Stimulated activated CD4-positive, alpha-beta T cell treated with anti-CD3 and anti-CD28 coated beads, Interleukin-1b, Interleukin-23, amount 100 ng/mL, for 4 hours (primary cell): ENCODE measurements around the gene NRIP1.

Experiments
- DNase-seq, 2 donors: peaks; one replicate each; pipeline ENCODE4 v3.0.0-alpha.2; 2020; ENCODE audit warnings: low read depth in 2 of 2

NRIP1 gene, protein sequence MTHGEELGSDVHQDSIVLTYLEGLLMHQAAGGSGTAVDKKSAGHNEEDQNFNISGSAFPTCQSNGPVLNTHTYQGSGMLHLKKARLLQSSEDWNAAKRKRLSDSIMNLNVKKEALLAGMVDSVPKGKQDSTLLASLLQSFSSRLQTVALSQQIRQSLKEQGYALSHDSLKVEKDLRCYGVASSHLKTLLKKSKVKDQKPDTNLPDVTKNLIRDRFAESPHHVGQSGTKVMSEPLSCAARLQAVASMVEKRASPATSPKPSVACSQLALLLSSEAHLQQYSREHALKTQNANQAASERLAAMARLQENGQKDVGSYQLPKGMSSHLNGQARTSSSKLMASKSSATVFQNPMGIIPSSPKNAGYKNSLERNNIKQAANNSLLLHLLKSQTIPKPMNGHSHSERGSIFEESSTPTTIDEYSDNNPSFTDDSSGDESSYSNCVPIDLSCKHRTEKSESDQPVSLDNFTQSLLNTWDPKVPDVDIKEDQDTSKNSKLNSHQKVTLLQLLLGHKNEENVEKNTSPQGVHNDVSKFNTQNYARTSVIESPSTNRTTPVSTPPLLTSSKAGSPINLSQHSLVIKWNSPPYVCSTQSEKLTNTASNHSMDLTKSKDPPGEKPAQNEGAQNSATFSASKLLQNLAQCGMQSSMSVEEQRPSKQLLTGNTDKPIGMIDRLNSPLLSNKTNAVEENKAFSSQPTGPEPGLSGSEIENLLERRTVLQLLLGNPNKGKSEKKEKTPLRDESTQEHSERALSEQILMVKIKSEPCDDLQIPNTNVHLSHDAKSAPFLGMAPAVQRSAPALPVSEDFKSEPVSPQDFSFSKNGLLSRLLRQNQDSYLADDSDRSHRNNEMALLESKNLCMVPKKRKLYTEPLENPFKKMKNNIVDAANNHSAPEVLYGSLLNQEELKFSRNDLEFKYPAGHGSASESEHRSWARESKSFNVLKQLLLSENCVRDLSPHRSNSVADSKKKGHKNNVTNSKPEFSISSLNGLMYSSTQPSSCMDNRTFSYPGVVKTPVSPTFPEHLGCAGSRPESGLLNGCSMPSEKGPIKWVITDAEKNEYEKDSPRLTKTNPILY (N-terminal part only)

DNA sequence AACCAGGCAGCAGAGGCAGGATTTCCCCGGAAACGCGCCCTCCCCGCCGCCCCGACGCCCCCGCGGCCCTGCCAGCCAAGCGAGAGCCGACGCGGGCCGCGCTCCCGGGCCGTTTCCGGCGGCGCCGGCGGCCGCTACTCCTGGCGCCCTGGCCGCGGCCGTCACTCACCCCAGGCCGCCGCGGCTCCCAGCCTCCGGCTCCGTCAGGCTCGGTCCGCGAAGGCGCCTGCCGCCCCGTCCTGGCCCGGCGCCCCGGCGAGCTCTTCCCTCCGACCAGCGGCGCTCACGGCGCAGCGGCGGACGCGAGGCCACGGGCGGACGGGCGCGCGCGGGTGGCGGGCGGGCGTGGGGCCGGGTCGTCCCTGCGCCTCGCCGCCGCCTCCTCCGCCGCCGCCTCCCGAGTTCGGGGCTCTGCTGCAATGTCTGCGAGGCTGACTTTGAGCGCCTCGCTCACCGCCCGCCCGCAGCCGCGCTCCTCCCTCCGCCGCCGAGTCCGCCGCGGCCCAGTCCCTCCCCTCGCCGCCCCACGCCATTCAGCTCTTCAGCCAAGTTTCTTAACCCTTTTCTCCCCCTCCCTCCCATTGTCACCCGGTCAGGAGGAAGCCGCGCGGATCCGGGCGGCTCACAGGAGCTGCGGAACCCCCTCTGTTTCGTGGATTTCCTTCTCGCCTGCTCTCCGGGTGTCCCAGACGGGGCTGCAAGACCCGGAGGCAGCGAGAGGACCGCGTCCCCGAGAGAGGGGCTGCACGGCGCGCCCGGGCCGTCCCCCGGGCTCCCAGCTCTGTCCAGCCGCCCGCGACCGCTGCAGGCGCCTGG is at the start of gene NRIP1:
Gene NRIP1, minus strand, starts transcription at position 425 of the 816 bp plus-strand sequence. CDS start 96,808 bp downstream, outside the sequence.
- peak; percentile 69 to 72 for DNase-seq

DNA sequence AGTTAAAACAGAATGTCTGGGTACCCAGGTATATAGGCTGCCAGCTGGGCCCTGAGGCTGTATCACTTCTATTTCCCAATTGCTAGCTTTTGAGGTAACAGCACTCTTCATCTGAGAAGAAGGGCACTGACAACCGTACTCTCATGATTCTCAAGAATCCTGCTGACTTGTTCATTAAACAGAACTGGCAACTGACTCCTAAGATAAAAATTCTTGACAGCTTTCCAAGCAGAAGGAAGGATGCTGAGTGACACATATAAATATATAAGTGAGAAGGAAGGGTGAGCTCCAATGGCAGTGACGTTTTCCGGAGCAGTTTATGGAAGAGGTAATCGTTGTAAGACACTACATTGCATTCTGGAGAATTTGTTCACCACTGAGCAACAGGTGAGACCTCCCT is 48.1 kb upstream of the NRIP1 start:
- DNase-seq = no peak

DNA sequence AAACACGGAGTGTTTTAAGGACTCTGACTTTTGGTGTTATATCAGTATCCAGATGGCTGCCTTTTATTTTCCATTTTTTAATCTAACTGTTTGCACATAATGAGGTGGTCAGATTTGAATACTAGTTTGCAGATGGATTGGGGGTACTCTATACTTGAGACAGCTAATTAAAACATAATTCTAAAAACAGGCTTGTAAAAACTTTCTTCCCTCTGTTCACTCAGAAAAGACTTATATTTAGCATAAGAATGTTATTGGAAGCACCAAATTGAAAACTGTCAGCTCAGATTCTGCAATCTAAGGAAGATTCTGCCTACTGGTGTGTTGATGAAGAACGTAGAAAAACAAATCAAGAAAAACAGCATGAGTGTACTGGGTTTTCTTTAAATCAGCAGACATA is 44.0 kb upstream of the NRIP1 start:
- no peak for DNase-seq

DNA sequence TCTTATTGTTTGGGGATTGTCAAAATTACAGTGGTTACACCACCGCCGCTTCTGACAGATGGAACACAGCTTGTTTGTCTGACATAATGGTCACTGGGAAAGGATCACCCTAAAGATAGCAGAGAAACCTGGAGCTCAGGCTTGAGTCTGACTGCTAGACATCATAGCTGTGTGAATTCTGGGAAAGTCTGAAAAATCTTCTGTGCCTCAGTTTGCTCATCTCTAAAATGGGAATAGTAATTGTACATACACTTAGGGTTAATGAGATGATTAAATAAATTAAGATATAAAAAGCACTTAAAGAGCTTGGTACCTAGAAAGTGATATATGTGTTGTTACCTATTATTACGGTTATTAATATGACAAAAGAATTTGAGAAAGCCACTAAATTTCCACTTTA is 39.7 kb upstream of the NRIP1 start:
- DNase-seq = no peak

DNA sequence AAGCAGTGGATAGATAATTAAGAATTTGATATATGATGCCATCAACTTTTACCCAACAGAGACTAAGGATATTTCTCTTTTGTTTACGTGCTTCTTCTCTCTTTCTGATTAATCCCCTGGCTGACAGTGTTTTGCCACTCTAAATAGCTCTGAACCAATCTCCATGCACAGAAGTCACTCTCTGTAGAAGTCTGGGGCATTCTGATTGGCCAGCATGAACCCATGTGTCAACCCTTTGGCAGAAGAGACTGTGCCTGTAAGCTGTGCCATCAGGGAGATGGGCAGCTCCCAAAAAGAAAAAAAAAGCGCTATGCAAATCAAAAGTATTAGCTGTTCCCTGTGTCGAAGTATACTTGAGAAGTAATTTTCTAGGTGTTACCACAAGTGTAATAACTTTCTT is 34.1 kb upstream of the NRIP1 start:
- no peak for DNase-seq

DNA sequence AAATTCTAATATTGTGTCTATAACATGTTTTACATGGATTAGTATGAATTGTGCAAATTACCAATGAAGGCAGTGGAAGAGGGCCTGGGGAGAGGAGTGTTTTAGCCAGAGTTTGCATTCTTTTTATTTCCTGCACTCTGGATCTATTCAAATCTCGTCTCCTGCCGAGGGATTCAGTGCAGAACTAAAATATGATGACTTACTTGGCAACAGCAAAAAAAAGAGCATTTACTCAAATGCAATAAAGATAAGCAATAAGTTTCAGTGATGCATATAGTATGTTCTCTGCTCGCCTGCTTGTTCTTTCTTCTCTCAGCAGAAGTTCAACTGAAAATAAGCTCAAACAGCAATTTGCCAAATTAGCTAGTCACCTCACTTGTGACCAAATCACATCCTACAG is 33.4 kb upstream of the NRIP1 start:
- DNase-seq = no peak

DNA sequence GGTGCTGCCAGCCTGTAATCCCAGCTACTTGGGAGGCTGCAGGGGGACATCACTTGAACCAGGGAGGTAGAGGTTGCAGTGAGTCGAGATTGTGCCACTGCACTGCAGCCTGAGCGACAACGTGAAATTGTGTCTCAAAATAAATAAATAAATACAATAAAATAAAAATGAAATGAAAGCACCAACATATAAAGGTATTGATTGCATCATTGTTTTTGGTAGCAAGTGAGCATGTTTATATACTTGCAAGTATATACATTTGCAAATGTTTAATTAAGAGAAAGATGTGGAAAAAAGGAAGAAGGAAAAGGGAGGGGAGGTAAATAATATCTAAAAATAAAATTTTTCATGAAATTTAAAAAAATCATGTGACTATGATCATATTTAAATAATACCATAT is 32.8 kb upstream of the NRIP1 start:
- no peak for DNase-seq

DNA sequence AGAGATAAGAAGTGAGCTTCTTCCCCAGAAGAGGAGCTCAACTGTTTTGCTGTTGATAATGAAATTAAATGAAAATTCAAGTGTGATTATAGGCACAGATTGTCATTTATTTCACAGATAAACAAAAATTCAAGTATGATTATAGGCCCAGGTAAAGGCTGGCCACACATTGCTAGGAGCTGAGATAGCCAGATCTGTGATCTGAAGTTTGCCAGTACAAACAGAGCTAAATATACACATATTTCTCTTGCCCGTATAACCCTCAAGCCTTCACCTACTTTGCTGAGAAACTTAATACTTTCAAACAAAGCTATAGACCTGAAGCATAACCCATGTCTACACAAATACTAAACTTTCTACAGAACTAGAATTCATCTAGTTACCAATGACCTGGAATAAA is 31.3 kb upstream of the NRIP1 start:
- no peak for DNase-seq

DNA sequence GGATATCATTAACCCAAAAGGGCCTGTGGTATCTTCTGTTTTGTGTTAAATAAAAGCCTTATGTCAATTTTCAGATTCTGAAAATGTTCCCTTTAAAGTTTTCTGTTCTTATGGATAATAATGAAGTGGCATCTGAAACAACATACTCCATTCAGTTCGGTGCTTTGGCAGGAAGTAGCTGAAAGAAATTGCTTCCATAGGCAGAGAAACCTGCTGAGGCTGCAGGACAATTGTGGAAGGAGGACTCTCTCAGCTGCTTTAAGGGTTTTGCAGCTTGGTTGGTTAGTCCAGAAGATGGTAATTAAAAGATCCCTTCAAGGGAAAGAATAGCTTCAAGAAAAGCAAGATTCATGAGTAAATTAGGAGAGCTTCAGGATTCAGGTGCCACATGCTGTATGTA is 30.5 kb upstream of the NRIP1 start:
- DNase-seq = no peak

DNA sequence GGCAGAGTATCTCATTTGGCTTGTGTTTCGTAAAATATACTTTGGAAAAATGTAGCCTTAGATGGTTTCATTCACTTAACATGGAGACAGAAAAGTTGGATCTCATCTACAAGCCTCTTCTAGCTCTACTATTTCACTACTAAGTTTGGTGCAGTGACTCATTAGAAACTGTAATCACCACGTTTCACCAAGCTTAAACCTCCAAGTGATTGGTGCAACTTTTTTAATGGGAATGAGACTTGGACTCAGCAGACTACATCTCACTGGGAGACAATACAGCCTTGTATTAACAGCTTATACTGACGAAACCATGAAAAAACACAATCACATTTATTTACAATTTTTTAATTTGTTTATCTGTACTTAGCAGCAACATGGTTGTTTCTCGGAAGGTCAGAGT is 29.9 kb upstream of the NRIP1 start:
- DNase-seq = no peak

DNA sequence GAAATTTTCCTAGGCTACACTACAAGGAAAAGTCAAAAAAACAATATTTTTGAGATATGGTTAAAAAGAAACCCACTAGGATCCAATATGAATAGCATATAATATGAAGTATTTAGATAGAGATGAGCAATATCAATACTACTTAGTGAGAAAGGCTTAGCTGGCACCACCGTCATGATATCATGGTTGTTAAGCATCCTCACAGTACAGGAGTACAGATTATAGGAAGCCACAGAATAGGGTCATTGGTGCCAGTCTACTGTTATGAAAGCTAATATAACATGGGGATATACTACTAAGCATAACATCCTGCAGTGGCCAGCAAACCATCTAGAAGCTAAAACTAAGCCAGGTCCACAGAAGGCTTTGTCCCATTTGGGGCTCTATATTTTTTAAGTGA is 28.4 kb upstream of the NRIP1 start:
- DNase-seq = no peak

DNA sequence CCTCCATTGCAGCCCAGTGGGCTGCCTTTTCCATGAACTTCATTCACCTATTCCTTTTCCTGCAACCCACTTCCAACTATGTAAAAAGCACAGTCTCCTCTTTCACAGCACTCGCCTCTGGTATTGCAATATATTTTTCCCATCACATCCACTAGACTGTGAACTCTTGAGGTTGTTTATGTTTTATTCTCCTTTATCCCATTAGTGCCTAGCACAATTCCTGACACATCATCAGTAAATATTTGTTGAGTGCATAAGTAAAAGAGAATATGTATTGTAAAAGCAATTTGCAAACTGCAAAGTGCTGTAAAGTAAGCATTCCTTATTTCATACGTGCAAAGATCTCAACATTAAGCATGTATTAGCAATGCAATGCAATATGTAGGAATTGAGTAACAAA is 27.9 kb upstream of the NRIP1 start:
- no peak for DNase-seq

DNA sequence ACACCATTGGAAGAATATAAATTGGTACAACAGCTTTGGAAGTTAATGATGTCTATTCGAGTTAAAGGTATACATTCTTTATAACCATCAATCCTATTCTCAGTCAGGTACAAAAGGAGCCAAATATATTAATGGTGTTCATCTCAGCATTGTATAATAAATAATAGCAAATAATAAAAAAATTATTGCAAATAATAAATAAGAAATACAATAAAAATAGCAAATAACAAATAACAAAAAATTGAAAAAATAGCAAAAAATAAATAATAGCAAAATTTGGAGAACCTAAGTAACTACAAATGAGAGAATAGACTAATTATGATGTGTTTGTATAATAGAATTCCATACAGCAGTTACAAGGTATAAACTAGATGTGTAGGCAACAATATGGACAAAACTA is 25.6 kb upstream of the NRIP1 start:
- no peak for DNase-seq

DNA sequence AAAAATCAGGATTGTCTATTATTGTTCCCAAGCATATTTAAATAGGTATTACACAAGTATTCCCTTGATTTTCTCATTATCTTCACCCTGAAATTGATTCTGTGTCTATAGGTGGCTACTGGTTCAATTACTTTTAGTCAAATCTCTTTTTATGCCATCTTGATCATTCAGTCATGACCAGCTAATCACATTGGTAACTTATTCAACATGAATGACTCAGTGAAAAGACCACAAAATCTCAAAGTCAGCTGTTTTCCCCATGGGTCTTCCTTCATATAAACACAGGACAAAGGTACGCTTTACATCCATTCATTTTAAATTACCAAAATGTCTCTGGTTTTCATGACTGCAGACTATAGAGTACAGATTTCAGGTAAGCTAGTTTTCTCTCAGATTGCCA is 23.7 kb upstream of the NRIP1 start:
- DNase-seq = no peak

DNA sequence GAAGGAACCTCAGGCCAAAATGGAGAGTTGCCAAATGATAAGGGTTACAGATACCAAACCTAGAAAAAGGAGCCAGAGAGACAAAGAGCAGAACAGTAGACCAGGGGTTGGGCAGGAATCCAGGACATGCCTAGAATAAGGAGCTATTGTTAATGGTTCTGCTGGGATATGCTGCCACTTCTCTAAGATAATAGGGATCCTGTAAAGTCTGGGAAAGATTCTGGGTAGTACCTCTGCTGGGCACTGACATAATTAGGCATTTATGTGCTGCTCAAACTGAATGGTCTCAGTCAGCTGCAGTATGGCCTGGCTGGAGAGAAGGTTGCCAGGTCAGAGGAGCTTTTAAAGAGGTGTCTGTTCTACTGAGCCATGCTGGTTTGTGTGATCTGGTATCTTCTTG is 19.9 kb upstream of the NRIP1 start:
- no peak for DNase-seq

DNA sequence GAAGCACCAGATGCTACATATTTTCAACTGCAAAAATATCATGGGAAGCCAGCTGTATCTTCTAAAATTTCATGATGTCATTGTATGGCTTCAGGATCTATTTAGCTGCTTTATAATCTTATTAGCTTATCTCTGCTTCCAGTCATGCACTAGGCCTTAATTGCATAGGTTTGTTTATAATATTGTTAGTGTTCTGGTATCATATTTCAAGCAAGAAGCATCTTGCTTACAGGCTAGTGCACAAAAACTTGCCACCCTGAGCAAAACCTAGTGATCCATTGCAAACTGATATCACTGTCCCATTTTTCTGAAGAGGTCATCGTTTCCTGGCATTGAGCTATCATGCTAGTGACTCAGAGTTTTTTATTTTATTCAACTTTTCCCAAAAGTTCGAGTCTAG is 15.7 kb upstream of the NRIP1 start:
- DNase-seq = no peak

DNA sequence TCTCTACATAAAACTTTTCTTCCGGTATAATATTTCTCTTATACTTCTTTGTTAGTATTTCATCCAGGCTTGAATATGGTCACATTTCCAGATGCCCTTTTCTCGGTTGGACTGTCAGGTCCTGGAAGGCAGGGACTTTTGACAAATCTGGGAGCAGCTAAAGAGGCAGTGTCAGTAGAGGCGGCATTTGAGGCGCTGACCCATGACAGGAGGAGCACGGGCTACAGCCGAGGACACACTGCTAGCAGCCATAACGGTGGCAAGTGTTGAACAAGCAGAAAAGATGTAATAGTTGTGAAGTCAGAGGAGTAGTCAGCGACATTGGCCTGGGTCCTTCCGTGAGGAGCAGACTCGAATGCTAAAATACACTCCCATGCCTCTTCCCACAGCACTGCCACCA is 14.5 kb upstream of the NRIP1 start:
- no peak for DNase-seq

DNA sequence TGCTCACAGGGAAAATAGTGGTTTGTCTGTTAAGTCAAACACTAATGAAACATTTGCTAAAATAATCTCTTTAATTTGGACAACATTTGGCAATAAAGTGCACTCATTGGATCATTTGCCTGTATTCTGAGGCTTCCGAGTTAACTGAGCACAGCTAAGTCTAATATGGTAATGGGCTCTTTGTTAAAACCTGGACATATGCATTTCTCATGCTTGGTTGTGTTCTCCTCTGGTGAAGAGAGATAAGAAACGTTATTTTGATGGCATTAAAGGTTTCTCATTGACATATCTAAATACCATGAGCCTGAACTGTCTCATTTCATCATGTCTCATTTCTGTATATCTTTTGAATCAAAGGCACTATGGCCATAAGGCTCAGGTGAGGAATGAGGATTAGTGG is 13.4 kb upstream of the NRIP1 start:
- no peak for DNase-seq

DNA sequence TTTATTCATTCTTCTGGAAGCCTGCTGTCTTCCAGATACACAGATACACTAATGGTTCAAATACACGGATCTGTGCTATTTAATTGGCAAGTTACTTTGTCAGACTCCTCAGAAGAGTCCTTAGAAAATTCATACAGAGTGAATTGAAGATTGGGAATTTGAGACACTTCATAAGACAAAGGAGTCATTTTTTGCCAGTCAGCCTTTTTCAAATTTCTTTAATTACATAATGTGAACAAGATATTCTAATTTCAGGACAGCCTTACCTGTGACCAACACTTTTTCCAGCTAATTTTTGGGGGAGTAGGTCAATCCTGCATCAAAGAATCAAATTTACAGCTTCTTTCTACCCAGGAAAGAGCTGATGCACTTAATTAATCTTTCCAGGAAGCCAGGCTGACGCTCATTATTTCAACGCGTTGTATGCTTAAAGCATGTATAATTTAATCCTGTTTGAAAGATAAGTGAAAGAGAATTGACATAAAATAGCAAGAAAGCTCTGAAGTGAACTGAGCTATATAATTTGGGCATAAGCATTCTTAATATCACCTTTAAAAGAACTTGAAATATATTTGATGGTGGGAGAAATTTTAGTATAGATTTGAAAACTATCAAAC is 12.8 kb upstream of the NRIP1 start:
- DNase-seq = no peak

DNA sequence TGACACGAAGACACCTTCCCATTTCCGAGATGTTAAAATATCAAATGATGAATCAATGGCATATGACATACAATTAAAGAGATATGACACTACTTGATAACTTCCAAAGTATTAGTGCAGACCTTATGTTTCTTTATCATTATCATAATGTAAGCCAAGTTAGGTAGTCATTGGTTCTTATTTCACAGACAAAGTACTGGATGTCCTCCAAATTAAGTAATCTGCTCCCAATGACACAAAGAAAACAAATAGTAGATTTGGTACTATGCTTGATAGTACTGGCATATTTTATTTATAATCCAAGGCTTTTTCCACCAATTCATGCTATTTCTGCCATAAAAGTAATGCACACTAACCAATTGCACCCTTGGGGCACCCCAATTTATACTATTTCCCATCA is 11.9 kb upstream of the NRIP1 start:
- no peak for DNase-seq

DNA sequence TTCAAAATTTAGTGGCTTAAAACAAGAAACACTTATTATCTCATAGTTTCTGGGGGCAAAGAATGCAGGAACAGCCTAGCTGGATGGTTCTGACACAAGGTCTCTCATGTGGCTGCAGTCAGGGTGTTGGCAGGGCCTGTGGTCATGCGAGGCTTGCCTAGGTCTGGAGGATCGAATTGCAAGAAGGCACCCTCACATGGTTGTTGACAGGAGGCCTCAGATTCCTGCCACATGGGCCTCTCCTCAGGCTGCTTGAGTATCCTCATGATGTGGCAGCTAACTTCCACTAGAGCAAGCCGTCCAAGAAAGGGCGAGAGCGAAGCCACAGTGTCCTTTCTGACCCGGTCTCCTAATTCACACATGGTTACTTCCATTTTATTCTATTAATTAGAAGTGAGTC is 6.2 kb upstream of the NRIP1 start:
- DNase-seq = no peak
